ENCODE measurements around the gene FMN2.

GRCh38 chr1:240338837-240339236, 247.2 kb downstream of the FMN2 start:
- TF ChIP-seq TFCP2L1 (CRISPR knock-in tag; IDR thresholded peaks at IDR 0.05) (no peak), RCOR1 (IDR thresholded peaks at IDR 0.05; ENCODE audit: low read depth, low read length) (no peak), EP300 (IDR thresholded peaks at IDR 0.05) (no peak)
